K562 (cell line): ENCODE results near the gene PGP. TPM values are rescaled to one million over a fixed set of nuclear protein-coding genes. Genes with fewer than 3 reads are reported as not detected.

Experiments
- ATF2 ChIP-seq: sonication (generic); formaldehyde crosslinking; IDR thresholded peaks from 2 replicates; pipeline ENCODE4 v1.8.1; 2022; ENCODE audit warnings: missing genetic modification reagents
- ELF2 ChIP-seq: fragments of 250-450 bp; sonication (Bioruptor Pico); IDR thresholded peaks from 2 replicates; pipeline ENCODE4 v1.5.0; 2021; ENCODE audit warnings: mild to moderate bottlenecking
- ERF ChIP-seq: fragments of 450-650 bp; formaldehyde crosslinking; IDR thresholded peaks from 2 replicates; pipeline ENCODE4 v1.4.0; 2020; ENCODE audit warnings: mild to moderate bottlenecking, mixed read lengths
- JUN ChIP-seq, 2 experiments: sonication (generic) in 1 of 2; formaldehyde crosslinking in 1 of 2; IDR thresholded peaks; 2 replicates each; pipeline versions ENCODE4 v1.6.1 to v1.8.0; 2012 to 2022; ENCODE audit warnings: borderline replicate concordance in 2 of 2, mild to moderate bottlenecking in 2 of 2, improper control_type of control experiment in 1 of 2, low read depth in 1 of 2, low read length in 1 of 2, missing genetic modification reagents in 1 of 2
- MCM2 ChIP-seq: fragments of 450-650 bp; IDR thresholded peaks from 2 replicates; pipeline ENCODE4 v1.6.1; 2017; ENCODE audit warnings: low read depth, mild to moderate bottlenecking
- RBM22 ChIP-seq: fragments of 200-400 bp; formaldehyde crosslinking; IDR thresholded peaks from 2 replicates; pipeline ENCODE4 v1.6.1; 2018; ENCODE audit warnings: low read length, low read depth; ENCODE audit not compliant: poor library complexity, severe bottlenecking
- RBM34 ChIP-seq: fragments of 200-400 bp; formaldehyde crosslinking; IDR thresholded peaks from 2 replicates; pipeline ENCODE4 v1.6.1; 2018; ENCODE audit warnings: low read length, borderline replicate concordance; ENCODE audit not compliant: insufficient read depth
- RCOR1 ChIP-seq, 2 experiments: IDR thresholded peaks; 2 replicates each; pipeline ENCODE4 v1.6.1; 2012; ENCODE audit warnings: low read depth in 2 of 2, low read length in 2 of 2, borderline replicate concordance in 1 of 2, improper control_type of control experiment in 1 of 2
- REST ChIP-seq, 2 experiments: fragments of 450-650 bp; formaldehyde crosslinking in 1 of 2; IDR thresholded peaks; 2 replicates each; pipeline versions ENCODE4 v1.4.0 to v1.6.1; 2014 to 2020; ENCODE audit warnings: mild to moderate bottlenecking in 2 of 2, borderline replicate concordance in 1 of 2, low read depth in 1 of 2
- STAT5B ChIP-seq: fragments of 250-450 bp; sonication (Bioruptor Pico); IDR thresholded peaks from 2 replicates; pipeline ENCODE4 v1.8.0; 2021; ENCODE audit warnings: mild to moderate bottlenecking, inconsistent platforms
- TBP ChIP-seq: optimal IDR thresholded peaks from 2 replicates; pipeline ENCODE3; 2011; ENCODE audit warnings: low read depth, low read length, improper control_type of control experiment
- TCF15 ChIP-seq: fragments of 250-450 bp; sonication (Bioruptor Pico); IDR thresholded peaks from 2 replicates; pipeline ENCODE4 v1.8.0; 2022; ENCODE audit warnings: moderate library complexity, mild to moderate bottlenecking, inconsistent platforms
- ZBED1 ChIP-seq: IDR thresholded peaks from 2 replicates; pipeline ENCODE4 v1.6.1; 2014
- polyA plus RNA-seq, 8 experiments: library from polyadenylated mRNA; depleted of rRNA in 4 of 8; stranded (reverse) in 5 of 8; unstranded in 3 of 8; fragments of >200 nt; fragmentation: Nextera tagmentation in 2 of 8; fragmentation: Illumina TruSeq in 1 of 8; extraction: Ambion mirVana in 2 of 8; extraction: Trizol in 1 of 8; gene quantifications; 2 replicates each; pipeline versions ENCODE4 v1.2.1 to v1.2.3, GENCODE V29; 2011 to 2014; ENCODE audit warnings: inconsistent platforms in 1 of 8, missing spikeins in 1 of 8
- total RNA-seq, 7 experiments: library from RNA; depleted of rRNA in 6 of 7; stranded (reverse); fragments of >200 nt in 6 of 7; fragmentation: Illumina TruSeq in 2 of 7; extraction: Trizol in 2 of 7; gene quantifications; 2 replicates each; pipeline versions ENCODE4 v1.2.1 to v1.2.3, GENCODE V29; 2011 to 2021; ENCODE audit warnings: low replicate concordance in 1 of 7
- TF ChIP-seq, protein P1 (sequence below): sonication (generic); formaldehyde crosslinking; IDR thresholded peaks from 2 replicates; pipeline ENCODE4 v1.4.0; 2020; ENCODE audit warnings: mild to moderate bottlenecking, missing genetic modification reagents

Gene PGP
- total and polyA plus RNA-seq, 9 of the 15 experiments (the other 6 are each of a cell fraction or from before 2014, with no cell fraction given): 1.1 to 57.6 (median 19.6) TPM

DNA sequence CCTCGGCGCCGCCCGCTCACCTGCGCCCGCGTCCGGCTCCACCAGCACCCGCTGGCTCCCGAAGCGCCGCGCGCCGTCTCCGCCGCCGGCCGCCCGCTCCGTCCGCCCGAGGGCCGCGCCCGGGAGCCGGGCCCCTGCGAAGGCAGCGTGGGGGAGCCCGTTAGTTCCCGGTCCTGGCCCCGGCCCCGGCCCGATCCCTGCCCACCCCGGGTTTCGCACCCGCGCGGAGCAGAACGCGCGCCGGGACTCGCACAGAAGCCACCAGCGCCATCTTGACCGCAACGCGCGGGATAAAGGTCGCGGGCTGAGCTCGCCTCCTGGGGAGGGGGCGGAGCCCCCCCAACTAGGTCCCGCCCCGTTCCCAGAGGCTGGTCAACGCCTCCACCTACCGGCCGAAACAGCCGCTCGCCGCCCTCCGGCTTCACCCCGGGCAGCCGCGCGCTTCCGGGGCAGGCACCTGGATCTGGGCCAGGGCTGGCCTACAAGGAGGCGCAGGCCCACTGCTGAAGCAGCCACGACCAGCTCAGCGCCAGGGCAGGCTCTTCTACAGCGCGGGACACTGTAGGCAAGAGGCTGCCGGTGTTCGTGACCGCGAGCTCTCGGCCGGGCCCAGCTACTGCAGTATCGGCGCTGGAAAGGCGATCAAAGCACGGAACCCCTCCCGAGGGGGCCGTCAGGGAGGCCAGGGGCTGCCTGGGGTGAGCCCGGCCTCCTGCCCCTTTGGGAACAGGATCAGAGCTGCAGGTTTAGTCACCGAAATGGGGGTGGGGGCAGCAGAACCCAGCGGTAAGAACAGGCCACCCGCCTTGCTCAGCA lies 36.9 kb upstream of the PGP start, which contains the start of gene ECI1 (continued):
- TF ChIP-seq REST (IDR thresholded peaks at IDR 0.05; ENCODE audit: borderline replicate concordance) (peak; percentile 97), REST (CRISPR knock-in tag; IDR thresholded peaks at IDR 0.05; ENCODE audit: low read depth) (no peak), STAT5B (CRISPR knock-in tag) (no peak), ELF2 (CRISPR knock-in tag) (peak; percentile 71), TCF15 (no peak), JUN (IDR thresholded peaks at IDR 0.05; ENCODE audit: borderline replicate concordance, low read depth, low read length) (peak; percentile 11; the same call in 1 of the 2 replicates), JUN (CRISPR knock-in tag; IDR thresholded peaks at IDR 0.05; ENCODE audit: borderline replicate concordance) (peak; percentile 40; the same call in 1 of the 2 replicates), MCM2 (no peak), ERF (CRISPR knock-in tag) (no peak), RBM34 (no peak; the same call in 1 of the 2 replicates), ATF2 (CRISPR knock-in tag) (no peak), ZBED1 (no peak), TBP (peak; percentile 95), RBM22 (peak; percentile 92), RCOR1 (IDR thresholded peaks at IDR 0.05; ENCODE audit: borderline replicate concordance in 1 of 2, low read depth in 2 of 2, low read length in 2 of 2) (peak in 1 of 2 experiments; percentile 56; a peak in 1 of 4 replicates)
- TF ChIP-seq, protein P1, sequence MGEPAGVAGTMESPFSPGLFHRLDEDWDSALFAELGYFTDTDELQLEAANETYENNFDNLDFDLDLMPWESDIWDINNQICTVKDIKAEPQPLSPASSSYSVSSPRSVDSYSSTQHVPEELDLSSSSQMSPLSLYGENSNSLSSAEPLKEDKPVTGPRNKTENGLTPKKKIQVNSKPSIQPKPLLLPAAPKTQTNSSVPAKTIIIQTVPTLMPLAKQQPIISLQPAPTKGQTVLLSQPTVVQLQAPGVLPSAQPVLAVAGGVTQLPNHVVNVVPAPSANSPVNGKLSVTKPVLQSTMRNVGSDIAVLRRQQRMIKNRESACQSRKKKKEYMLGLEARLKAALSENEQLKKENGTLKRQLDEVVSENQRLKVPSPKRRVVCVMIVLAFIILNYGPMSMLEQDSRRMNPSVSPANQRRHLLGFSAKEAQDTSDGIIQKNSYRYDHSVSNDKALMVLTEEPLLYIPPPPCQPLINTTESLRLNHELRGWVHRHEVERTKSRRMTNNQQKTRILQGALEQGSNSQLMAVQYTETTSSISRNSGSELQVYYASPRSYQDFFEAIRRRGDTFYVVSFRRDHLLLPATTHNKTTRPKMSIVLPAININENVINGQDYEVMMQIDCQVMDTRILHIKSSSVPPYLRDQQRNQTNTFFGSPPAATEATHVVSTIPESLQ (CRISPR knock-in tag): no peak
